Endothelial cell of umbilical vein (primary cell): ENCODE measurements around the gene FAM180A.

Experiments
- EZH2 ChIP-seq: IDR thresholded peaks from 2 replicates; pipeline ENCODE4 v1.6.1; 2012; ENCODE audit warnings: borderline replicate concordance, low read depth, mild to moderate bottlenecking, moderate library complexity, low read length, inconsistent platforms; ENCODE audit not compliant: severe bottlenecking
- JUN ChIP-seq: IDR thresholded peaks from 2 replicates; pipeline ENCODE4 v1.6.1; 2011; ENCODE audit warnings: borderline replicate concordance, low read depth; ENCODE audit not compliant: insufficient read length, insufficient read depth
- POLR2A ChIP-seq: IDR thresholded peaks from 2 replicates; pipeline ENCODE4 v1.6.1; 2012; ENCODE audit warnings: low read depth, mild to moderate bottlenecking, control low read depth, low read length
- POLR2AphosphoS5 ChIP-seq: IDR thresholded peaks from 2 replicates; pipeline ENCODE4 v1.6.1; 2012; ENCODE audit warnings: low read depth, mild to moderate bottlenecking, control low read depth, low read length, moderate library complexity; ENCODE audit not compliant: insufficient read depth
- TF ChIP-seq, protein P1 (sequence below), 2 donors: IDR thresholded peaks; 1 replicate in 1 of 2; 2 replicates in 1 of 2; pipeline ENCODE4 v1.5.1; 2011; ENCODE audit warnings: low read length in 2 of 2, mild to moderate bottlenecking in 2 of 2, moderate library complexity in 2 of 2, control low read depth in 1 of 2, inconsistent platforms in 1 of 2, low read depth in 1 of 2; ENCODE audit not compliant: insufficient read depth in 1 of 2; ENCODE audit errors: extremely low read depth in 1 of 2

DNA sequence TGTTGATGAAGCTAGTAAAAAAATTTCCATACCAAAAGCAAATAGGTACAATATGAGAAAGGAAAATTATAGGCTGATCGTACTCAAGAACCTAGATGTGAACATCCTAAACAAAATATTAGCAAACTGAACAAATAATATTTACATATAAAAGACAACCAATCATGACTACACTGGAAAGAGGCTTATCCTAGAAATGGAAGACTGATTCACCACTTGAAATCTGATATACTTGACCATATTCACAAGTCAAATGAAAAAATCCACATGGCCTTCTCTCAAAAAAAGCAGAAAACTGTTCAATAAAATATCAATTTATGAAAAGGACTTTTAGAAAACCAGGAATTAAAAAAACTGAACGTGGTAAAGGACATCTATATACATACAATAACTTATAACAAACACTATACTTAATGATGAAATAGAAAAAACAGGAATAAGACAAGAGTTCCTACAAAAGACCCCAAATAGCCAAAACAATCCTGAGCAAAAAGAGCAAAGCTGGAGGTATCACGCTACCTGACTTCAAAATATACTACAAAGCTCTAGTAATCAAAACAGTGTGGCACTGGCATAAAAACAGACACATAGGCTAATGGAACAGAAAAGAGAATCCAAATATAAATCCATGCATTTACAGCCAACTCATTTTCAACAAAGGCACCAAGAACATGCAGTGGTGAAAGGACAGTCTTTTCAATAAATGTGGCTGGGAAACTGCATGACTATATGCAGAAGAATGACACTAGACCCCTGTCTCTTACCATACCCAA is 29.2 kb upstream of the FAM180A start:
- TF ChIP-seq EZH2 (no peak), POLR2A (no peak), POLR2AphosphoS5 (no peak), JUN (no peak)
- TF ChIP-seq, protein P1, sequence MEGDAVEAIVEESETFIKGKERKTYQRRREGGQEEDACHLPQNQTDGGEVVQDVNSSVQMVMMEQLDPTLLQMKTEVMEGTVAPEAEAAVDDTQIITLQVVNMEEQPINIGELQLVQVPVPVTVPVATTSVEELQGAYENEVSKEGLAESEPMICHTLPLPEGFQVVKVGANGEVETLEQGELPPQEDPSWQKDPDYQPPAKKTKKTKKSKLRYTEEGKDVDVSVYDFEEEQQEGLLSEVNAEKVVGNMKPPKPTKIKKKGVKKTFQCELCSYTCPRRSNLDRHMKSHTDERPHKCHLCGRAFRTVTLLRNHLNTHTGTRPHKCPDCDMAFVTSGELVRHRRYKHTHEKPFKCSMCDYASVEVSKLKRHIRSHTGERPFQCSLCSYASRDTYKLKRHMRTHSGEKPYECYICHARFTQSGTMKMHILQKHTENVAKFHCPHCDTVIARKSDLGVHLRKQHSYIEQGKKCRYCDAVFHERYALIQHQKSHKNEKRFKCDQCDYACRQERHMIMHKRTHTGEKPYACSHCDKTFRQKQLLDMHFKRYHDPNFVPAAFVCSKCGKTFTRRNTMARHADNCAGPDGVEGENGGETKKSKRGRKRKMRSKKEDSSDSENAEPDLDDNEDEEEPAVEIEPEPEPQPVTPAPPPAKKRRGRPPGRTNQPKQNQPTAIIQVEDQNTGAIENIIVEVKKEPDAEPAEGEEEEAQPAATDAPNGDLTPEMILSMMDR (IDR thresholded peaks at IDR 0.05; ENCODE audit: extremely low read depth in 1 of 2, insufficient read depth in 1 of 2, low read depth in 1 of 2, low read length in 2 of 2): no peak
